Bronchial epithelial cell (primary cell): ENCODE measurements around the gene EMC6. TPM values are rescaled to one million over a fixed set of nuclear protein-coding genes. Genes with fewer than 3 reads are reported as not detected.

Source experiments
- DNase-seq: peaks from one replicate; pipeline ENCODE4 v3.0.0-alpha.2; 2010; ENCODE audit warnings: low read depth
- FAIRE-seq: peaks from 2 replicates; lab custom pipeline; 2011; peaks lifted over from hg19 to GRCh38; lab: Jason Lieb, UNC
- H3K27me3 ChIP-seq: 2 replicates; pipeline ENCODE4 v1.5.1; 2011; ENCODE audit warnings: low read length; ENCODE audit not compliant: control insufficient read depth, insufficient read depth
- H3K36me3 ChIP-seq: 2 replicates; pipeline ENCODE4 v1.5.1; 2011; ENCODE audit warnings: low read length; ENCODE audit not compliant: control insufficient read depth, insufficient read depth
- H3K4me3 ChIP-seq: 2 replicates; pipeline ENCODE4 v1.5.1; 2011; ENCODE audit warnings: mild to moderate bottlenecking, low read depth, low read length, control low read depth
- total RNA-seq: library from RNA; depleted of rRNA; stranded (reverse); fragments of >200 nt; gene quantifications from 2 replicates; pipeline ENCODE4 v1.2.1, GENCODE V29; 2014
- TF ChIP-seq, protein P1 (sequence below): IDR thresholded peaks from 2 replicates; pipeline ENCODE4 v1.5.1; 2011; ENCODE audit warnings: mild to moderate bottlenecking, moderate library complexity, low read length, control low read depth, inconsistent platforms; ENCODE audit not compliant: insufficient read depth, severe bottlenecking

The EMC6 gene
- total RNA-seq, 1 donor from 2014 or later, result 26.1 TPM

DNA sequence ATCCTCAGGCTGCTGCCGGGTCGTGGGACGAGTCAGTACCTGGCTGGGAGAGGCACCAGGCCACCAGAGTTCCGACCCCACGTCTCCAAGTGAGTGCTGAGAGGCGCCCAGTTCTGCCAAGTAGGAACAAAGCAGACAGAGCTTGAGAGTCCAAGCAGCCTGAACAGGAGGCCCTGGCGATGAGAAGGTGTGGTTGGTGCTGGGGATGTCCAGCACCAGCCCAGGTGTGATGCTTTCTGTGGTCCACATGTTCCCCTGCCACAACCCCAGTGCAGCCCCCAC, 11.1 kb upstream of the EMC6 start:
- no peaks in the 10 kb centered on the region for H3K27me3 ChIP-seq
- DNase-seq, result no peak
- TF ChIP-seq, protein P1, sequence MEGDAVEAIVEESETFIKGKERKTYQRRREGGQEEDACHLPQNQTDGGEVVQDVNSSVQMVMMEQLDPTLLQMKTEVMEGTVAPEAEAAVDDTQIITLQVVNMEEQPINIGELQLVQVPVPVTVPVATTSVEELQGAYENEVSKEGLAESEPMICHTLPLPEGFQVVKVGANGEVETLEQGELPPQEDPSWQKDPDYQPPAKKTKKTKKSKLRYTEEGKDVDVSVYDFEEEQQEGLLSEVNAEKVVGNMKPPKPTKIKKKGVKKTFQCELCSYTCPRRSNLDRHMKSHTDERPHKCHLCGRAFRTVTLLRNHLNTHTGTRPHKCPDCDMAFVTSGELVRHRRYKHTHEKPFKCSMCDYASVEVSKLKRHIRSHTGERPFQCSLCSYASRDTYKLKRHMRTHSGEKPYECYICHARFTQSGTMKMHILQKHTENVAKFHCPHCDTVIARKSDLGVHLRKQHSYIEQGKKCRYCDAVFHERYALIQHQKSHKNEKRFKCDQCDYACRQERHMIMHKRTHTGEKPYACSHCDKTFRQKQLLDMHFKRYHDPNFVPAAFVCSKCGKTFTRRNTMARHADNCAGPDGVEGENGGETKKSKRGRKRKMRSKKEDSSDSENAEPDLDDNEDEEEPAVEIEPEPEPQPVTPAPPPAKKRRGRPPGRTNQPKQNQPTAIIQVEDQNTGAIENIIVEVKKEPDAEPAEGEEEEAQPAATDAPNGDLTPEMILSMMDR, result no peak
- no peak for FAIRE-seq
- H3K36me3 ChIP-seq, result peaks cover 3% of the 10 kb centered on the region
- no peak overlapping the region for H3K4me3 ChIP-seq

DNA sequence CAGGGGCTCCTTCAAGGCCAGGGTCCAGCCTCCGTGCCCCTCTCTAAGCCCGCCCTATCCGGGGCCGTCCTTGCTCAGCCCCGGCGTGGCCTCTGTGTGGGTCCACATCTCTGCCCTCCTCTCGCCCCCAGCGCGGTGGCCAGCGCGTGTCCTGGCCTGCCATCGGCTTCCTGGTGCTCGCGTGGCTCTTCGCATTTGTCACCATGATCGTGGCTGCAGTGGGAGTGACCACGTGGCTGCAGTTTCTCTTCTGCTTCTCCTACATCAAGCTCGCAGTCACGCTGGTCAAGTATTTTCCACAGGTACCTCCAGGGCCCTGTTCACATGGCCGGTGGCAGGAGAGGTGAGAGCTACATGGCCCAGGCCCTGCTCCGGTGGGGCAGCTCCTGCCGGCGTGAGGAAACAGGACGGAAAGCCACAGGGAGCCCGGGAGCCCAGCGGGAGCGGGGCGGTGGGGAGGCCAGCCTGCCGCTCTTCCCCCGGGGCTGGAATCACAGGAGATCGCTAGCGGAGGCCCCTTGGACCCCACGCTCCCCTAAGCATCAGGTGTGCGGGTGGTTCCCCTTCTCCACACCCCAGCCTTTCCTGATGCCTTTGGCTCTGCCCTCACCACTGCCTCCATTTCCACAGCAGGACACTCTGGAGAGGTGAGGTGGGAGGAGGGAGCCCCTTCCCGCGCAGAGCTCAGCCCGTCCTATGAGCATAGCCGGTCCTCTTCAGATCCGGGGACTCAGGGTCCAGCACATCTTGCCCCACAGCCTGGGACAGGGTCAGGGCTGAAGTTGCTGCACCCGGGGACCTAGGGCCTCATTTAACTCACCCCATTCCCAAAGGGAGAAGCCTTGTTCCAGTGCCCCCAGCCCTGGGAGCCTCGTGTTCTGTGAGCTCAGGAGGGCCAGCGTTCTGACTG, 10.5 kb upstream of the EMC6 start:
- FAIRE-seq (no peak), DNase-seq (peak; percentile 21)

DNA sequence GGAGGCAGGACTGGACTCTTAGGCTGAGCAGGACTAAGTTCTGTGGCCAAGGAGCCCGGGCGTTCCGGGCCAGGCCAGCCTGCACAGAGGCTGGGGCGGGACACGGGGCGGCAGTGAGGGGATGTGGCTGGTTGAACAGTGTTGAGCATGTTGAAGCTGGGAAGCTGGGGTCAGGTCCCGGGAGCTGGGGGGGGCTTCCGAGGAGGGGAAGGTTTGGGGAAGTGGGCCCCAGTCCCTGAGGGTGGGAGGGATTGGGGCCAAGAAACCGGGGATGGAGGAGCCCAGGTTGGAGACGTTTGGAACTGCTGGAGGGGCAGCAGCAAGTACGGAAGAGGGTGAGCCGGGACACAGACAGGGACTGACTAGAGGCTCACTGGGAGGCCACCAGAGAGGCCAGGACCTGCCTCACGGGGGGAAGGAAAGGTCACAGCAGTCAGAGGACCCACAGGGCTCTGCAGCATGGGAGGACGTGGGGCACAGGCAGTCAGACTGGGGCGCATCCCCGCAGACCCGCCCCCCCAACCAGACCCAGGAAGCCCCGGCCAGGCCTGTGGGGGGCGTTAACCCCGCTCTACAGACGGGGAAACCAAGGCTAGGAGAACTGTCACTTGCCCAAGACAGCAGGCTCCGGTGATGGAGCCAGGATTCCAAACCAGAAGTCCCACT, 9.7 kb upstream of the EMC6 start:
- Histone ChIP-seq H3K36me3 (peaks cover 9% of the 10 kb centered on the region), H3K27me3 (no peaks in the 10 kb centered on the region), H3K4me3 (no peak overlapping the region)
- TF ChIP-seq, protein P1, result no peak
- FAIRE-seq (no peak), DNase-seq (no peak)

More for the DNA sequence above, 10.5 kb upstream of the EMC6 start:
- TF ChIP-seq, protein P1, result no peak
- Histone ChIP-seq H3K36me3 (peaks cover 3% of the 10 kb centered on the region), H3K4me3 (no peak overlapping the region), H3K27me3 (no peaks in the 10 kb centered on the region)

DNA sequence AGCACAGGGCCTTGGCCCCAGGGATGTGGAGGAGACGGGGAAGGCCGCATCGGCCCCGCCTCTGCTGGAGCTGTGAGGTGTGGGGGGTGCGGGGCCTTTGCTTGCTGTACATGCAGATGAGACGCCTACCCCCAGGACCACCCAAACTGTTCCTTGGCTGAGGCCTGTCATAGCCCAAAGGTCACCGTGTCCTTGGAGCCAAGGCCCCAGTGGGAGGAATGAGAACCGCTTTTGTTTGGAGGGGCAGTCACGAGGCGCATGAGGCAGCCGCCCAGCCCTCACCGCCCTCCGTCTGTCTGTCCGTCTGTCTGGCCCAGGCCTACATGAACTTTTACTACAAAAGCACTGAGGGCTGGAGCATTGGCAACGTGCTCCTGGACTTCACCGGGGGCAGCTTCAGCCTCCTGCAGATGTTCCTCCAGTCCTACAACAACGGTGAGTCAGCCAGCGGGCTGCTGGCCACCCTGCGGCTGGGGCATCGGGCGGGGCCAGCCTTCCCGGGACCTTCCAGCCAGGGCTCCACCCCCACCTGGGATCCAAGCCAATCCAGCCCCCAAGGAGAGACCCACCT, 9.0 kb upstream of the EMC6 start:
- DNase-seq (peak; percentile 66), FAIRE-seq (no peak)
- TF ChIP-seq, protein P1, result peak; percentile 16
- Histone ChIP-seq H3K27me3 (no peaks in the 10 kb centered on the region), H3K36me3 (peaks cover 16% of the 10 kb centered on the region), H3K4me3 (no peak overlapping the region)

DNA sequence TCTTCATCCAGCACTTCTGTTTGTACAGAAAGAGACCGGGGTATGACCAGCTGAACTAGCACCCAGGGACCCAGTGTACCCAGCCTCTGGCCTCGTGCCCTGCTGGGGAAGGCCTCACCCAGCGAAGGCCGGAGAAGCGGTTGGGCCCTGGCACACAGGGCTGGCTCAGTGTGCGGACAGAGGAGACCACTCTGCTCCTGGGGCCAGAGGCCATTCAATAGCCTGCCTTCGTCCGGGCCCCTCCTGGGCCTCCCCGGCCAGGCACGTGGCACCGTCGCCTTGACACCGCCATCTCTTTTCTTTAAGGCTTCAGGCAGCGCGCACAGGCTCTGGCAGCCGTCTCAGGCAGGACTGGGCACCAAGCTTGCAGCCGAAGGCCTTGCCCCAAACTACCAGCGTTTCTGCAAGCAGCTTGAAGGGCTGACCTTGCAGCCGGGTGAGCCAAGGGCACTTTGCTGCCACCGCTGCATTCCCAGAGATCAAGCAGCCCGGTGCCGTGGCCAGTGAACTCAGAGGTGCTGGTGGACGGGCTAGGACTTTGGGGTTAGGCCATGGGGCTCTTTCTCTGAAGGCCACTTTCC, 8.2 kb upstream of the EMC6 start:
- FAIRE-seq, result no peak
- peaks cover 19% of the 10 kb centered on the region for H3K36me3 ChIP-seq

More for the DNA sequence above, 8.2 kb upstream of the EMC6 start:
- no peak for DNase-seq
- no peak overlapping the region for H3K4me3 ChIP-seq
- TF ChIP-seq, protein P1, result no peak
- H3K27me3 ChIP-seq, result no peaks in the 10 kb centered on the region
